OCI-LY3 (cell line): Measurements from ENCODE around the gene SCYGR5.

Experiments used
- CTCF ChIP-seq: fragments of 200-600, 300-600 bp; sonication (generic); IDR thresholded peaks from 2 replicates; pipeline ENCODE4 v1.5.1; 2014; ENCODE audit warnings: antibody characterized with exemption, low read length, low read depth
- EZH2phosphoT487 ChIP-seq: fragments of 200-600 bp; shearing (Covaris generic); IDR thresholded peaks from 2 replicates; pipeline ENCODE4 v1.6.1; 2018; ENCODE audit warnings: antibody characterized with exemption, mixed run types, low read depth

GRCh38 chr2:227716501-227716900, 49.9 kb downstream of the SCYGR5 start:
- TF ChIP-seq EZH2phosphoT487, result no peak
- no peak for TF ChIP-seq CTCF
